Measurements from ENCODE around the gene TDRKH.
"Not testable (repeated sequence)": the region's sequence is repeated elsewhere in the genome, so short reads cannot be mapped to it uniquely, and the experiment has no call there.

The TDRKH gene

DNA sequence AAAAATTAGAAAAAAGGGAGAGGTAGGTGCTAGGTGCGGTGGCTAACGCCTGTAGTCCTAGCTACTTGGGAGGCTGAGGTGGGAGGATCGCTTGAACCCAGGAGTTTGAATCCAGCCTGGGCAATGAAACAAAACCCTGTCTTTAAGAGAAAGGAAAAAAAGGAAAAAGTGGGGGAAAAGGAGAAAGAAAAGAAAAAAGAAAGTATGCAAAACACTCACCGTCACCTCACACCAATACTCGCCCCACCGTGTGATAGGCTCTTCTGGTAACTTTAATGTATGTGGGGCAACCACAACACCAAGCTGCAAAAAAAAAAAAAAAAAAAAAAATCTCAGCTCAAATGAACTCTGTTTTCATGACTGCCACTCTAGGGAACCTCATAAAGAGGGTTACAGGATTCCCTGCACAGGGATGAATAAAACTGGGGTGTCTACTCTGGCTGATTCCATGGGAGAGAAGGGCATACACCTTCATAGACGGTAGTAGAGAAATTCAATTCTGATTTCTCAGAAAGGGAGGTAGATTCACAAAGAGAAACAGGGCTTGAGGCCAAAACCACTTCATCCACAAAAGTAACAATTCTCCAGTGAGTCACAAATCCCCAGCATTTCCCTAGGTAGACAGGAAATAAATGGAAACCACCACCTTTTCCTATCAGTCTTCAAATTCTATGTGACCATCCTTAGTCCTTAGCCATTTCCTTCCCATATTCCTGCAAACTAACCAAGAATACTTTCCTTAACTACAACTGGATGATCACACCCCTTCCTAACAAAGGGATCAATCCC is 29.5 kb downstream of the TDRKH start:
- DNase-seq = no peak

DNA sequence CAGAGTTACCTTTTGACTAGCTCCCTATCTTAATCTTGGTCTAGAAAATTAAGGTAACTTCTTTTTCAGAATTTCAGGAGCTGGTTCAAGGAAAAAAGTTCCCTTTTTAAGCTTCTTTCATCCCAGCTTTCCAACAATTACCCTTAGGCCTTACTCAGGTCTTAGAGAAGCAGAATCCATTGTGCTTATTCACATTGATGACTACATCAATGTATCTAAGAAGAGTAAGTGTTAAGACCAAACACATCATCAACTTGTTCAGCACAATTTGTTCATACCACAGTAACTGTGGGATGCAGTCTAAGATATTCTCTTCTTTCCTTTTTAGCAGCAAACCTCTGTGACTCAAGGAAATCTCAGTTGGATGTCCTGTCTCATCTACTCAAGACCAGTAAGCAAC is 31.1 kb downstream of the TDRKH start:
- DNase-seq = no peak

DNA sequence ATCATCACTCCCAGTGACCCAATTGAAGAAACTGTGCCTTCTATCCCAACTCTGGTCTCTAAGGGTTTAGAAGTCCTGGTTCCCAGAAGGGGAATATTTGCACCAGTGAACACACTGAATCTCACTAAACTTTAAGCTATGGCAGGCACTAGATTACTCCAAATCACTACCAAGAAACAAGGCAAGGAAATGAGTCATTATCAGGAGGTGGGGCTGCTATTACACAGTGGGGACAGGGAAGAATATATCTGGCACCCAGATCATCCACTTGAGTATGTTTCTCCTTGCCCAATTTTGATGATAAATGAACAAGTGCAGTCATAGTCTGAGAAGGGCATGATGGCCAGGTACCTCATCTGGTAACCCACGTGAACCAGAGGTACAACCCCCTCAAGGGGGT is 34.0 kb downstream of the TDRKH start:
- DNase-seq = no peak

DNA sequence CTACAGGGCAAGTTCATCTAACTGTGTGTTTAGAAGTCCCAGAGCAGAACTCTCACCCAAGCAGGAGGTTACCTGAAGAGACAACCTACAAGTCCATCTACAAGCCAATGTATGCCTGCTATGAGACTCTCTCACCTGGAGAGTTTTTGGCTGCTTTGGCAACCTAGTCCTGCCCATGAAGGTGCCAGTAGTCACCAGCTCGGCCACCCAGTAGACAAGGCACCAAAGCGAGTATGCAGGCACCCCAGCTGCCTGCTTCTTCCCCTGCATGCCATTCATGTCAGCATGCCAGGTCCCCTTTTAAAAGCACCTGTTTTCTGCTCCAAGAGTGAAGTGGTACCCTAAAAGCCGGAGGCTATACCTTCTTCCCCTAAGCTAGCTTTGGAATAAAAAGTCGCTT is 48.8 kb downstream of the TDRKH start:
- DNase-seq = no peak

DNA sequence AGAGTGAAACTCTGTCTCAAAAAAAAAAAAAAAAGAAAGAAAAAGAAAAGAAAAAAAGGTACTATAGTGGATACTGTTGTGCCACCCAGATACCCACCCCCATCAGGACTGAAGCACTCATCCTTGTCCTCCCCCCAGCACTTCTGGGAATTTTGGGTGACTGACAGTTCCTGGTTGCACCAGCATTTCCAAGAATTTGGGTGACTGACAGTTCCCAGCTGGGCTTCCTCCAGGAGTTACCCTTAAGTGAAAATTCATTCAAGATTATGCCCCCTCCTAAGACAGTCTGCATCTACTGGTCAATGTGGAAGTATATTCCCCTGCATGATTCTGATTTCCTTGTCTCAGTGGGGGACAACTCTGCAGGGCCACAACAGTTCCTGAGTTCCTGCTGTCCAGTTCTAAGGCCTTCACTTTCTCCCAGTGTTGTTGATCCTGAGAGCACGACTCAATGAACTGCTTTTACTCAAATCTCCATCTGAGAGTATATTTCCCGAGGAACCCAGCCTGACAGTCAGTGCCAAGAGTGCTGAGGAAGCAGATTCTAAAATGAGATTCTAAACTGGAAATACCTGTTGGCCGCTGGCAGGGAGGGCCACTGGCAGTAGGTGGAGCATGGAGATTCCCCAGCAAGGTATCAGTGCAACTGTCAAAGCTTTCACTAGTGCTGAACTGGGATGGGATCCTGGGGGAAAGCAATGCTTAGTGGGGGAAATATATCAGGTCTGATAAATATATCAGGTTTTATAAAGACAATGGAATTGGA is 50.5 kb downstream of the TDRKH start:
- DNase-seq = no peak

DNA sequence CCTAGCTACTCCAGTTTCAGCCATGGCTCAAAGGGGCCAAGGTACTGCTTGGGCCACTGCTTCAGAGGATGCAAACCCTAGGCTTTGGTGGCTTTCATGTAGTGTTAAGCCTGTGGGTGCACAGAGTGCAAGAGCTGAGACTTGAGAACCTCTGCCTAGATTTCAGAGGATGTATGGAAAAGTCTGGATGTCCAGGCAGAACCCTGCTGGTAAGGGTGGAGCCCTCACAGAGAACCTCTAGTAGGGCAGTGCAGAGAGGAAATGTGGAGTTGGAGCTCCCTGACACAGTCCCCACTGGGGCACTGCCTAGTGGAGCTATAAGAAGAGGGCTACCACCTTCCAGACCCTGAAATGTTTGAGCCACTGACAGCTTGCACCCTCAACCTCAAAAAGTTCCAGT is 52.8 kb downstream of the TDRKH start:
- DNase-seq = no peak

DNA sequence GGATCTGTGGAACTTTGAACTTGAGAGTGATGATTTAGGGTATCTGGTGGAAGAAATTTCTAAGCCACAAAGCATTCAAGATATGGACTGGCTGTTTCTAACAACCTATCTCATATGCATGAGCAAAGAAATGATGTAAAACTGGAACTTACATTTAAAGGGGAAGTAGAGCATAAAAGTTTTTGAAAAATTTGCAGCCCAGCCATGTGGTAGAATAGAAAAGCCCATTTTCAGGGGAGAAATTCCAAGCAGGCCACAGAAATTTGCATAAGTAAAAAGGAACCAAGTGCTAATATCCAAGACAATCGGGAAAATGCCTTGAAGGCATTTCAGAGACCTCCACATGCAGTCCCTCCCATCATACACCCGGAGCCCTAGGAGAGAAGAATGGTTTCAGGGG is 53.3 kb downstream of the TDRKH start:
- no peak for DNase-seq

DNA sequence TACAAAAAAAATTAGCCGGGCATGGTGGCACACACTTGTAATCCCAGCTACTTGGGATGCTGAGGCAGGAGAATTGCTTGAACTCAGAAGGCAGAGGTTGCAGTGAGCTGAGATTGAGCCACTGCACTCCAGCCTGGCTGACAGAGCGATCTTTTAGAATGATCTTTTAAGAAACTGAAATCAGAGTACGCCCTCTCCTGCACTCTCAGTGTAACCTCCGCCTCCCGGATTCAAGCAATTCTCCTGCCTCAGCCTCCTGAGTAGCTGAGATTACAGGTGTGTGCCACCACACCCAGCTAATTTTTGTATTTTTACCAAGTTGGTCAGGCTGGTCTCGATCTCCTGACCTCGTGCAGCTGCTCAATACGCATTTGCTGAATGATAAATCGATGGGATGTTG is 56.3 kb downstream of the TDRKH start:
- DNase-seq = not testable (repeated sequence)

DNA sequence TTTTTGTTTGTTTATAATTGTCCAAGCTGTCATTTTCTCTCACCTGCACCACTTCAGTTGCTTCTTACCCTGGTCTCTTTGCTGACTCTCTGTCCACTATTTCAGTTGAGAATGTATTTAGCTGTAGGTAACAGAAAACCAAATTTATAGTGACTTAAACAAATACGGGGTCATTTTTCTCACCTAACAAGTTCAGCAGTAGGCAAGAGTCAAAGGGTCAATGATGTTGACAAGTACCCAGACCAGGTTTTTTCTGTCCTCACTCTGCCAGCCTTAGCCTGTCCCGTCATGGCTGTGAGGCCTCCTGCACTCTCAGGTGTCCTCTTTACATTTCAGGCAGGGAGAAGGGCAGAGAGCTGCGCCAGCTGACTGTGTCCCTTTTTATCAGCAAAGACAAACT is 57.2 kb downstream of the TDRKH start:
- DNase-seq = no peak

DNA sequence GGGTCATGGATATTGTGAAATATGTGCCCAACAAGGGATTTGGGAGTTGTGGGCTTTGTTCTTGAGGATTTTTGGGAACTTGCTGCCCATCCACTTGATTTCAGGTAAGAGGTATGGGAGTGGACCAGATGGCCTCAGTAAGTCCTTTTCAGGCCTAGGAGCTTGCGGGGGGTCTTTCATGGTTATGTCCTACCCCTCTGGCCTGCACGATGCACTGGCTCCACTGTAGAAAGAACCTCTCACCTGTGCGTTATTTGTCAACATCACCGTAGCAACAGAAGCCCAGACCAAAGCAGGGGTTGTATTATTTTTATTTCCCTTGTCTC is 60.4 kb downstream of the TDRKH start:
- DNase-seq = no peak

DNA sequence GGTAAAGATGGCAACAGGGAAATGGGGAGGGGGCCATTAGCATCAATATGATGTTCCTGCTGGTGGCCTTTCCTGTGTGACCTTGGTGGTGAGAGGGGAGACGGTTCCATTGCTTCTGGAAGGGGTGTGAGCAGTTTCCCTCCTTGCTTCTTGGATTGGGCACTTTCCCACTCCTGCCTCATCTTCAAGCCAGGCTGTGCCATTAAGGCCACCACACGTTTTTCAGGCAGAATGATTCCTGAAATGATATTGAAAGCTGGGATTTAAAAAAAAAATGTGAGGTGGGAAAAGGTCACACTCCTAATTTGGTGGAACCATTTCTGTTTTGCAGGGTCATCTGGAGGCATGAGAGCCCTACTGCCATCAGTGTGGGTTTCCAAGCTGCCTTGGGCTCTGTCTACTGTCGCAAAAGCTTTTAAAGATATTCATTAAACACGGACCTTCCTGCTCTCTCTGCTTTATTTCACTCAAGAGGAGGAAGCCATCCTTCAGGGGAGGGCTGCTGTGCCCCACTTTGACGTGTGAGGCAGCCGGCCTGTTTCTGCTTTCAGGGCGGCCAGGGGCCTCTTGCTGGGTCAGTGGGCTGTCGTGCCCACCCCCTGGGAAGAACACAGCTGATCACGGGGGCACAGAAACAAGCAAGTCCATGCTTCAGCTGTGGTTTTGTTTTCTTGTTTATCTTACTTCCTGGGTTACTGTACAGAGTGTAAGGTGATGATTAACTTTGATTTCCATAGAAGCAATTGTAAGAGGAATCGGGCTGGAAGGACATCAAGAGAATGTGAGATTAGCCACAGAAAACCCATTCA is 60.9 kb downstream of the TDRKH start:
- DNase-seq = no peak

DNA sequence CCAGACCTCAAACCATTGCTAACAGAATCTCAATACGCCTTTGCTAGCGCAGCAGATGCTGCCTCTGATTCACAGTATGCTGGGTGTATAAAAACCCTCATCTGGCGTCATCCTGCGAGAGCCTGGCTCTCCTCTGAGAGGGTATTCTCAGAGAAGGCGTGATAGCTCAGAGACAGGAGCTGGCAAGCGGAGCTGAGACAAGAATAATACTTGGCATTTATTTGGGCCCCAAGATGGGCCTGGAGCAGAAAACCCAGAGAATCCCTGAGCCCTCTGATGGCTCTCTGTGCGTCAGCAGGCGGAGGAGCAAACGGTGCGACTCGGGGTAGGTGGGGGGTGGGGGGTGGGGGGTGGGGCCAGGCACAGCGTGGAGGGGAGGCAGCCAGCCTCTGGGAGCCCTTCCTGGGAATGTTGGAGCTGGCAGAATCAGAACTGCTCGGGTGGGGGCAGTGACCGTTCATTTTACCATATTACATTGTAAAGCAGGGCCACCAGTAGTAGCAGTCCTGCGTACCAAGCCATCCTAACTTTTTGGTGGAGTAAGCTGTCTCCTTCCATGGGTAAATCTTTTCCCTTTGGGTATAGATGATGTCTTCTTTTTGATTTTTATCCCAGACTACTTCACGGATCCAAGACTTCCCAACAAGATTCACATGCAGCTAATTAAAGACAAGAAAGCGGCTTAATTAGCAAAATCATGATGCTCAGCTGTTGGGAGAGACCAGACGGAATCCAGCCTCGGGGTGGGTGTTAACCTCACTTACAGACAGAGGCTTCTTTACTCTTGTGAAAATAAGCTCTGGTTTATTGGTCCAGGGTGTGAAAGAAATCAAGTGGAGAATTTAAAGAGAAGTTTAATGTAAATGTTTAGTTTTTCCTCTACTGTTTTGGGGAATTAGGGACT is 61.9 kb downstream of the TDRKH start:
- no peak for DNase-seq

DNA sequence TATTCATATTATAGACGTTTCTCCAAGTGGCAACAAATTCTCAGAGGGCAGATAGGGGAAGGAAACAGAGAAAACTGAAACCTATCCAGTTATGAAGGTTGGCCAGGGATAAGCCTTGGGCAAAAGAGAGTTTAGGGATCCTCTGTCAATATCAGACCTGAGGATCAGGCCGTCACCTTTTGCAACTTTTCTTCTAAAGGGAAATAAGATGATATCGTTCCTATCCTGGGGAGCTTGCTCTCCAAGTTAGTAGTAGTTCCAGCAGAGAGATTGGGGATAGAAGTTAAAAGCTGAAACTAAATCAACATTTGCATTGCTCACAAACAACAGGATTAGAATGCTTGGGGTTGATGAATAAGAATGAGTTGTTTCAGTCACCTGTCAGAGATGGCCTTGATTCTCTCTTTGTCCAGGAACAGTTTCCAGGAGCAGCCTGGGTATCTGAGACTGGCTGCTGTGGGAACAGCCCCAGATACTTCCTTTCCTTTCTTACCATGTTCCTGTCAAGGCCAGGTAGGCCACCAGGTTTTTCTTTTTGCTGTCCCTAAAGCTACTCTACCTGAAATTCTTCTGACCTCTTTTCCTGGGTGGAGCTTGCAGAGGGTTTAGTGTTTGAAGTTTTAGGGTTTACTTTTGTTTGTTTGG is 66.5 kb downstream of the TDRKH start:
- DNase-seq = no peak
